Activated CD8-positive, alpha-beta memory T cell treated with anti-CD3 and anti-CD28 coated beads, Interleukin-2, amount 50 U/mL, for 24 hours (primary cell): ENCODE results near the gene TBP.
"Not testable (repeated sequence)": the region's sequence is repeated elsewhere in the genome, so short reads cannot be mapped to it uniquely, and the experiment has no call there.

Source experiments
- DNase-seq: peaks from one replicate; pipeline ENCODE4 v3.0.0-alpha.2; 2020; ENCODE audit errors: extremely low read depth

The TBP gene

DNA sequence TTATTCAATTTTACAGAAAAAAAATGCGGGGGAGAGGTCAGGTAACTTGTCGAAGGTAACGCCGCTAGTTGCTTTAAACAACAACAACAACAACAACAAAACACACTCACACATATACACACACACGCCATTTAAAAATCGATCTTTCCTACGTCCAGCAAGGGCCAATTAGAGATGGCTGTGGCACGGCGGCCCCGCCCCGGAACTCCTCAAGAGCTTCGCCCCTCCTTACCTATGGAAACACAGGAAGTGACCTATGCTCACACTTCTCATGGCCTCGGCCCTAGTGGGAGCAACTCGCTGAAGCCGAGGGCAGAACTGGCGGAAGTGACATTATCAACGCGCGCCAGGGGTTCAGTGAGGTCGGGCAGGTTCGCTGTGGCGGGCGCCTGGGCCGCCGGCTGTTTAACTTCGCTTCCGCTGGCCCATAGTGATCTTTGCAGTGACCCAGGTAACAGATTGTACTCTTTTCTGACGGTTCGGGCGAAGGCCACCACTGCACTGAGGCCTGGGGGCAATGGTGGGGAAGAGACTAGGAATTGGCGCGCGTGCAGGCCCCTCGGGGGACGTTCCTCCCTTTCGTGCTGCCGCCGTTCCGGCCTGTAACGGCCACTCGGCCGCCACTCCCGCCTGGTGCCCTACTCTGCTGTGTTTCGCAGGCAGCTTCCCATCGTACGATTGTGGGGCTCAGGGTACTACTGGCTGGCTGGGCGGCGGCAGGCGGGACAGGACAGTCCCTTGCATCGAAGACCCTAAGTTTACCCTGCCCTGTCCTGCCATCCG is at the start of gene TBP:
Gene TBP (plus strand): TSS at position 357 of the 783 bp plus-strand sequence. CDS start 2,661 bp downstream, outside the sequence.
- peak; percentile 95 for DNase-seq

DNA sequence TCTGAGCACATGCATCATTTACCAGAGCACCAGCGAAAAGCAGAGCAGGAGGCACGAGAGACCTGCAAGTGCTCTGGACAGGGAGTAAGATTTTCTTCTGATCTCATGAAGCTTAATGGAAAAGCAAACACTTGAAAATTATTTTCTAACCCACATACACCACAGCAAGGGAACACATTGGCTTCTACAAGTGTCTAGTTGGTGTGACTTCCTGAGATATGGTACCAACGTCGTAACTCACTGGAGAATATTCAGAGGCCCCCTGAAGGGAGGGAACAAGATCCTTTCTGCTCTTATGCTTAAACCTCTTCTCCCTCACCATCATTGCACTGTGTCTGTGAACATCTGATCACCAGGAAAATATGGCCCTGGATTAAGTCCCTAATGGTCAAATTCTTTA is 49.7 kb upstream of the TBP start:
- DNase-seq, result no peak

DNA sequence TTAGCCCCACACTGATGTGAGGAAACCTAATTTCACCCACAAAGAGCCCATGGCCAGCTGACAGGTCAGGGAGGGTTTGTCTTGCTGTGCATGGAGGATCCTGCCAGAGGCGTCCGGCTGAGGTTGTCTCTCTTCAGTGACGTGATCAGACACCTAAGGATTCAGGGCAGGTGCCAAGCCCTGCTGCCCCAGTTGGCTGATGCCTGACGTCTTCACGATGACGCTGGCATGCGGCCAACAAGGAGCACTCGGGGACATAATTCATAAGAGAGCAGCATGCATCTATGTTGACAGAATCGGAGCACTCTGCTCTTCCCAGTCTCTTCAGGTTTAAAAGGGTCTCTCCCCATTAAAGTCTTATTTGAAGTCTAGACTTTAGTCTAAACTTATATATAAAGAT is 48.9 kb upstream of the TBP start:
- no peak for DNase-seq

DNA sequence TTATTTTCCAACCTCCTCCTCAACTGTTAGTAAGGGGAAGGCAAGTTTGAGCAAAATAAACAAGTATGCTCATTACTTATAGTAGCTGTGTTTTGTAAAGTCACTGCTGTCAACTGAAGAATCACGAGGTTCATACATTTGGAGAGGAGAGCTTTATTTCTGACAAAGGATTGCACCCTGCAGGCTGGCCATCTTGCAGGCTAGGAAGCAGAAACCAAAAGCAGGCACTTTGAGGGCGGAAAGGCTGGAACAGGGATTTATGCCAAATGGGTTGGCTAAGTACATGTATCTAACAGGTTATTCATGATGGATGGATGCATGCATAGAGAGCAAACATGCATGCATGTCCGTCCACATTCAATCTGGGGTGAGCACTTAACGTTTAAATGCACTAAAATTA is 47.7 kb upstream of the TBP start:
- no peak for DNase-seq

DNA sequence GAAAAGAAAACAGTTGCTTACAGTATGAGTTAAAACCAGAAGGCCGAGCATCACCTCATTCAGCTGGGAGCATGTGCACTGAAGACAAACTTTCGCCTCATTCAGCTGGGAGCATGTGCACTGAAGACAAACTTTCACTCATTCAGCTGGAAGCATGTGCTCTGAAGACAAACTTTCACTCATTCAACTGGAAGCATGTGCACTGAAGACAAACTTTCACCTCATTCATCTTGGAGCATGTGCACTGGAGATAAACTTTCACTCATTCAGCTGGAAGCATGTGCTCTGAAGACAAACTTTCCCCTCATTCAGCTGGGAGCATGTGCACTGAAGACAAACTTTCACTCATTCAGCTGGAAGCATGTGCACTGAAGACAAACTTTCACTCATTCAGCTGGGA is 46.4 kb upstream of the TBP start:
- not testable (repeated sequence) for DNase-seq

DNA sequence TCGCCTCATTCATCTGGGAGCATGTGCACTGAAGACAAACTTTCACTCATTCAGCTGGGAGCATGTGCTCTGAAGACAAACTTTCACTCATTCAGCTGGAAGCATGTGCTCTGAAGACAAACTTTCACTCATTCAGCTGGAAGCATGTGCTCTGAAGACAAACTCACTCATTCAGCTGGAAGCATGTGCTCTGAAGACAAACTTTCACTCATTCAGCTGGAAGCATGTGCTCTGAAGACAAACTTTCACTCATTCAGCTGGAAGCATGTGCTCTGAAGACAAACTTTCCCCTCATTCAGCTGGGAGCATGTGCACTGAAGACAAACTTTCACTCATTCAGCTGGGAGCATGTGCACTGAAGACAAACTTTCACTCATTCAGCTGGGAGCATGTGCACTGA is 45.9 kb upstream of the TBP start:
- DNase-seq, result not testable (repeated sequence)

DNA sequence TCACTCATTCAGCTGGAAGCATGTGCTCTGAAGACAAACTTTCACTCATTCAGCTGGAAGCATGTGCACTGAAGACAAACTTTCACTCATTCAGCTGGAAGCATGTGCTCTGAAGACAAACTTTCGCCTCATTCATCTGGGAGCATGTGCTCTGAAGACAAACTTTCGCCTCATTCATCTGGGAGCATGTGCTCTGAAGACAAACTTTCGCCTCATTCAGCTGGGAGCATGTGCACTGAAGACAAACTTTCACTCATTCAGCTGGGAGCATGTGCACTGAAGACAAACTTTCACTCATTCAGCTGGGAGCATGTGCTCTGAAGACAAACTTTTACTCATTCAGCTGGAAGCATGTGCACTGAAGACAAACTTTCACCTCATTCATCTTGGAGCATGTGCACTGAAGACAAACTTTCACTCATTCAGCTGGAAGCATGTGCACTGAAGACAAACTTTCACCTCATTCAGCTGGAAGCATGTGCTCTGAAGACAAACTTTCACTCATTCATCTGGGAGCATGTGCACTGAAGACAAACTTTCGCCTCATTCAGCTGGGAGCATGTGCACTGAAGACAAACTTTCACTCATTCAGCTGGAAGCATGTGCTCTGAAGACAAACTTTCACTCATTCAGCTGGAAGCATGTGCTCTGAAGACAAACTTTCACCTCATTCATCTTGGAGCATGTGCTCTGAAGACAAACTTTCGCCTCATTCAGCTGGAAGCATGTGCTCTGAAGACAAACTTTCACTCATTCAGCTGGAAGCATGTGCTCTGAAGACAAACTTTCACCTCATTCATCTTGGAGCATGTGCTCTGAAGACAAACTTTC is 45.1 kb upstream of the TBP start:
- DNase-seq, result not testable (repeated sequence)

DNA sequence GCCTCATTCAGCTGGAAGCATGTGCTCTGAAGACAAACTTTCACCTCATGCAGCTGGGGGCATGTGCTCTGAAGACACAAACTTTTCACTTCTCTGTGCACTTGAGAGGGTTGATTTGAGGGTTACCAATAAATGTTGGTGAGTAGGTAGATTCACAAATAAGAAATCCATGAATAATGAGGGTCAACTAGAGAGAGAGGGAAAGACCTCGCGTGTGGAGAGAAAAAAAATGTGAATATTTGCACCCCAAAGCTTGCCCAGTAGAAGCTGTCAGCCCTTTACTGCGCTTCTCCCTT is 44.5 kb upstream of the TBP start:
- no peak for DNase-seq

DNA sequence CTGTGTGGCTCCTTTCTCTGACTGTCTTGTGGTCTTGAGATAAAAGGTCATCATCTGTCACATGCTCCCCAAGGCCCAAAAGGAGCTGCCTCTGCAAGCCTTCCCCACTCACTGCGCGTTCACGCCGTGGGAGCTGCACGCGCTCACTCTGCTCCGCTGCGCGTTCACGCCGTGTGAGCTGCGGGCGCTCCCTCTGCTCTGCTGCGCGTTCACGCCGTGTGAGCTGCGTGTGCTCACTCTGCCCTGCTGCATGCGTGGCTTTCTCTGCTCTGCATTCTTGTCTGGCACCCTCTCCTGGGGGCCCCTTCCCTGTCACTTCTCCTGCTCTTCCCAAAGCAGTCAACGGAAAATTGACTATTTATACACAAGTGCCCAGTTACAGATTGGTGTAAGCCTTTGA is 43.5 kb upstream of the TBP start:
- no peak for DNase-seq

DNA sequence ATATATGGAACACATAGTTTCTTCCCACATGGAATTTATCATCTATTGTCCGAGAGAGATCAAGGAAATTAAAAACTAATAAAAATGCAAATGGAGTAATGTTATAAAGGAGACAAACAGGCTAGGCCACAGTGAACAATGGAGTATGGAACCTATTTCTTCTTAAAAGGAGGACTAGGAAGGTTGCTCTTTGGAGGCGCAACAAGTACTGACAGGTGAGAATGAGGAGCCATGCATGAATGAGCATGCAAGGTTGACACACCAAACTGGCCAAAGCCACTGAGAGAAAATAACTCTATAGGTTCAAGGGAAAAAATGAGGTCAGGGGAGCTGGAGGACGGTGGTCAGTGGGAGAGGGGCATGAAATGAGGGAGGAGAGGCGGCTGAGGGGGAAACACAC is 41.9 kb upstream of the TBP start:
- DNase-seq, result no peak

DNA sequence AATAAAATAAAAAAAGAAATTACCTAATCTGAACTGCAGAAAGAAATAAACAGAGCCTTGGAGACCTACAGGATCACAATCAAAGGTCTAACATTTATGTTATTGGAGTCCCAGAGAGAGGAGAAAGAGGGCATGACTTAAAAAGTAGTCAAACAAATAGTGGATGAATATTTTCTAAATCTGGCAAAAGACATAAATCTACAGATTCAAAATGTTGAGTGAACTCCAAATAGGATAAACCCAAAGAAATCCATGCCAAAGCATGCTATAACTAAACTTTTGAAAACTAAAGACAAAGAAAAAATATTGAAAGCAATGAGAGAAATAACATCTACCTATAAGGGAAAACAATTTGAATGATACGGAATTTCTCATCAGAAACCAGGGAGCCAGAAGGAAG is 39.3 kb upstream of the TBP start:
- no peak for DNase-seq

DNA sequence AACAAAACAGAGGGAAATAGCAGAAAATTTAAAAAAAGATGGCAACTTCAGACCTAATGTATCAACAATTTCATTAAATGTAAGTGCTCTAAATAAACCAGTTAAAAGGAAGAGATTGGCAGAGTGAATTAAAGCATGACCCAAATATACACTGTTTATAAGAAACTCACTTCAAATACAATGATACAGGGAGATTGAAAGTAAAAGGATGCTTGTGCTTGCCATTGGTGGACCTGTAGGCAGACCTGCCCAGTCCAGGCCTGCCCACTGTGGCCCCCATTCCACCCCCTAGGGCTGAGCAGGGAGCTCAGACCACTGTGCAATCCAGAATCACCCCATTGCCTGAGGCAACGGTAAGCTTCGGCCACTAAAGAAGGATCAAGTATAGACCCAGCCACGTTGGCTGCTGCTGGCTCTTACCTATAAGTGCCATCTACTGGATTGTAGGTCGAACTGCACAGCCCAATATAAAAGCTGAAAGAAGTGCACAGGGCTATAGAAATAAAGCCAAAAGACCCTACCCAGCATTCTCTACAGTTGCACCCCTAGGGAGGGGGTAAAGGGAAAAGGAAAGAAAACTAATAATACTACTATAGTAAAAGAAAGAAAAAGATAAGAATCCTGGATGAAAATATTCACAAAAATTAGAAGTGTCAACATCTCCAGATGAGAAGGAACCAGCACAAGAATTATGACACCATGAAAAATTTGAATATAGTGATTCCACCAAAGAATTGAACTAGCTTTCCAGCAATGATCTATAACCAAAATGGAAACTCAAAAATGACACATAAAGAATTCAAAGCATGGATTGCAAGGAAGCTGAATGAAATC is 37.2 kb upstream of the TBP start:
- no peak for DNase-seq

DNA sequence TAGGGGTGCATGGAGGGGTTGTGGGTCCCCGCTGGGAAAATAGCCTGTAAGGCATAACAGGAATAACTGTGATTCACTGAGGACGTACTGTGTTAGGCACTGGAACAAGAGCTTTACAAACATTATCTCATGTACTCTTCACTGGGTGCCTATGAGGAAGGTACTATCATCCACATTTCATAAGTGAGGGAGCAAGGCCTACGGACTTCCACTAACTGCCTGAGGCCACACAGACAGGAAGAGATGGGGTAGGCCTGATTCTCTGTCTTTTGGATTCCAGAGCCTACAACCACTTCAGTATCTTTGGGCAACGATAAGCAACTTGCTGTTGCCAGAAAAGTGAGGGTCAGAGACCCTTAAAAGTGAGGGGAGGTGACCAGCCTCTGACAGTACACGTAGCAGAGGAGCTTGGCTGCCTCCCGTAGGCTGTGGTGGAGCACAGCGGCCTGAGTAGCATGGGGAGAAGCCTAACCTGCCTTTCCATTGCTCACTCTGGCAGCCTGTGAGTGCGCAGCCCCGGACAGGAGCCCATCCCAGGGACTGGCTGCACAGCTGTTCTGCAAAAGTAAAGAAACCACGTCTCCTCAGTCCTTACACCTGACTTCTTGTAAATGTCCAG is 31.5 kb upstream of the TBP start:
- no peak for DNase-seq

DNA sequence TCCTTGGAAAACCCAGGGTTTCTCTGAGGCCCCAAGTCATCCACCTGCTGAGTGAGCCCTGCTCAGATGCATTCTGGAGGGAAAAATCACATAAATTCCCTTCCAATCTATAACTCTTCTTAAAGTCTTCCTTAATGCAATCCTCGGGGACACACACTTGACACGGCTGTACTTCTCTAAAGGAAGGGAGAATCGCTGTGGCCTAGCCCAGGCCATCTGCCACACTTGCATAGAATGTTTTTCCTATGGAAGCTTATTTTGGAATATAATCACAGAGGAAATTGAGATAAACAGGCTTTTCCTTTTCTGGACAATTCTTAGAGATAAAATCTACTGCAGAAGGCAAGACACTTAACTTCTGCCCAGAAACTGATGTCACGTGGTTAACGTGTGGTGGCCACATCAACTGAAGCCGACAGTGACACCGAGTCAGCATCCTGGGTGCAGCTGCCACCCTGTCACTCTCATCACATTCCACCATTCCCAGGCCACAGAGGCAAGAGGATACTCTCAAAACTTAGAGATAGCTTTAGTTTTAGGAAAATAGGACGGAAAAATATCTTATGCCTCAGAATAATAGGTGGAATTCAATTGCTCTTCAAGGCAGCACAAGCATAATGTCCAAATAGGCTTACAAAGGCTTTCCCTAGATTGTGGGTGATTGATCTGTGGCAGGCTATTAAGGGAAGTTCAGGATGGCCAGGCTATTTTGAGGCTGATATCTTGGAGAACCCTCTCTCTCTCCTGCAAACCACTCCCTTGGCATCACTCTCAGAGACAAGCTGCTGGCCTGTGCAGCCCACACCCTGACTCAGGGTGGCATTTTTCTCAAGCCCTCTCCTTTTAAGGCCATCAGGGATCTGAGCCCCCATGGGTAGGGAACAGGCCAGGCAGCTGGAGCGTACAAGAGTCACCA is 30.7 kb upstream of the TBP start:
- DNase-seq, result no peak

DNA sequence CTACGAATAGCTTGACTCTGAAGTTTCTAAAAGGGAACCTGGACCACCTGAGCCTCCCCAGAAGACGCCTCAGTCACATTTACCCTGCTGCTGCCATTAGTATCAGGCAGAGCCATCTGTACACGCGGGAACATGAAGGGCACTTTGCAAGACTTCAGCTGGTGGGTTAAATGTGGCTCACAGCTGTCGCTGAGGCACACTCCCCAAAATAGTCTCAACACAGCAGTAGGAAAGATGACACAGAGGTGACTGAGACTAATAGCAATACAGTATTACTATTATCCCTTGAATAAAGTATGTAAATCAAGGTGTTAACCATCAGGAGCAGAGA is 30.0 kb upstream of the TBP start:
- DNase-seq, result no peak

DNA sequence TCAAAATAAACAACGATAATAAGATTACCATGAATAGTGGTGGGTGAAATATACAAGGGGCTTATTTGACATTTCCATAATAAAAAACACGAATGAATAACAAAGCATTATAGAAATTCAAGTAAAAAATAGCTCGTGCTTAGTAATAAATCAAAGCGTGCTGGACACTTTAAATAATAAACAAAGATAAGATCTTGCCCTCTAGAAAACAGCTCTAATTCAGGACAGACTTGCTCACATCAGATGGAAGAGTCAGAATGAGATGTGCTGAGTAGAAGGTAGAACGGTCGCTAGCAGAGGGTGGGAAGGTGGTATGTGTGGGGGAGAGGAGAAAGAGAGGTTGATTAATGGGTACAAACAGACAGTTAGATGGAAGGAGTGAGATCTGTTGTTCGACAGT is 28.4 kb upstream of the TBP start:
- DNase-seq, result no peak

DNA sequence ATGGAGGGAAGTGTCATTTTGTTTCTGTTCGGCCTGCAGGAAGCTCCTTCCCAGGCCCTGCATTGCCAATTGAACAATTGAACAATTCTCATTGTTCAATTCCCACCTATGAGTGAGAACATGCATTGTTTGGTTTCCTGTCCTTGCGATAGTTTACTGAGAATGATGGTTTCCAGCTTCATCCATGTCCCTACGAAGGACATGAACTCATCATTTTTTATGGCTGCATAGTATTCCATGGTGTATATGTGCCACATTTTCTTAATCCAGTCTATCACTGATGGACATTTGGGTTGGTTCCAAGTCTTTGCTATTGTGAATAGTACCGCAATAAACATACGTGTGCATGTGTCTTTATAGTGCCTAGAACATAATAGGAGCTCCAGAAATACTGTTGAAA is 26.2 kb upstream of the TBP start:
- not testable (repeated sequence) for DNase-seq

DNA sequence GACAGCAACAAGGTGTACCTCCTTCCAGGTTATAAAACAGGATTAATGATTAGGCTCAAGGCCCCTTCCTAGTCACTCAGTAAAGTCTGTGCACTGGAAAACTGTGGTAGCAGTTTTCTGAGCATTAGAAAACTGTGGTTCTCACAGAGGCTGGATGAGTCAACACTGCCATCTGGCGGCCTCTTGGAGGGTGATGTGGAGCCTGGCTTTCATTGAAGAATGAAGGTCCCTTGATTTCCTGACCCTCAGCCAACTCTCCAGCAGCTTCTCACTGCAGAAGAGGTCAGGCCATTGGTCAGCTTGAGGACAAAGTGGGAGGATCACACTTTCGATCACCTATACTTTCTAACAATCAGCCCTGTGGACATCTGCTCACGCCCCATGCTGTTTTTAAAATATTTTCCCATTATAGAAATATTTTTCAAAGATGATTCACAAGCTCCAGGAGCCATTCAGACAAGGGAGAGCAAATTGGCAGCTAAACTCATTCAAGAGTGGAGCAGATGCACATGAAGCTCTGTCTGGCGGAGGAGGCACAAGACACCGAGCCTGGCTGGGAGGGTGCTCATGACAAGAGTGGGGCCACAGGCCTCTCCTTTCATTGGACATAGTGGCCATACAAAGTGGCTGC is 24.2 kb upstream of the TBP start:
- peak; percentile 35 for DNase-seq

DNA sequence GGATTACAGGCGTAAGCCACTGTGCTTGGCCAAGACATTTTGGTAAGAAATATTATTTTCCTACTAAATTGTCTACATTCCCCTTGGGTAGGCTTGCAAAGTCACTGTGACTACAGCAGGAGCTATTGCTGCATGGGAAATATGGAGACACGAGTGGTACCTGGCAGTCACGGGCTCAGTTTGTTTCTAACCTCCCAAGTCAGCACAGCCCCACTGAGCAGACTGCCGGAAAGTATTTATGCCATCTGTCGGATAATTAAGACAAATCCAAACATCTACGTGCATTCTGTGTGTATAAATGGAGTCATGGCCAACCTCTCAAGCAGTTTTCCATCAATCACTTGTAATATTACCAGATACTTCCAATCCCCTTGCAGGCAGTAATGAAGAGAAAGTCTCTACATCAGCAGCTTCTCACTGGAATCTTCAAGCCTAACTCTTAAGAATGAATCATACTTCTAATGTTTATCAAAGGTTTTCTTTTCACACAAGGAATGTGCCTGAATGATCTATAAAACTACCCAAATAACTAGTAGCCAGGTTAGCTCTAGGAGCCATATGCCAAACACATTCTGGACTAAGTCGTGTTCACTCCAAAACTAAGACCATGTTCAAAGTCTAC is 21.2 kb upstream of the TBP start:
- DNase-seq, result no peak

DNA sequence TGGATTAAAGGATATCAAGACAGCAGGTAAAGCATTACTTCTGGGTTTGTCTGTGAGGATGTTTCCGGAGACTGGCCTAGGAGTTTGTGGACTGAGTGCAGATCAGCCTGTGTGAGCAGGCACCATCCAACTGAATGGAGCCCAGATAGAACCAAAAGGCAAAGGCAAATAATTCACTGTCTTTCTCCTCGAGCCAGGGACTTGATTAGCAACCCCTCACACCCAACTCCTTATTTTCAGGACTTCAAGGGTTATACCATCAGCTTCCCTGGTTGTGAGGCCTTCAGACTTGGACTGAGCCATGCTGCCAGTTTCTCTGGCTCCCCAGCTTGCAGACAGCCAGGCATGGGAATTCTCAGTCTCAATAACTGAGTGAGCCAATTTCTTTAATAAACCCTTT is 20.4 kb upstream of the TBP start:
- no peak for DNase-seq
